K562 (cell line): Measurements from ENCODE around the gene CD4. TPM values are rescaled to one million over a fixed set of nuclear protein-coding genes. Genes with fewer than 3 reads are reported as not detected.

Source experiments
- CAMTA2 ChIP-seq: fragments of 250-450 bp; sonication (Bioruptor Pico); conservative IDR thresholded peaks from 2 replicates; pipeline ENCODE4 v1.5.1; 2022
- CREBBP ChIP-seq: IDR thresholded peaks from one replicate; pipeline ENCODE4 v1.6.1; 2012; ENCODE audit warnings: low read depth, mild to moderate bottlenecking, control low read depth, inconsistent platforms, low read length
- CTCF ChIP-seq, 3 experiments: IDR thresholded peaks in 2 of 3; conservative IDR thresholded peaks in 1 of 3; 2 replicates each; pipeline ENCODE4 v1.5.1; 2011 to 2012; ENCODE audit warnings: low read length in 3 of 3, mild to moderate bottlenecking in 3 of 3, control low read depth in 2 of 3, improper control_type of control experiment in 1 of 3, inconsistent platforms in 1 of 3, low read depth in 1 of 3, mixed read lengths in 1 of 3, moderate library complexity in 1 of 3; ENCODE audit not compliant: insufficient read depth in 2 of 3
- EGR1 ChIP-seq: fragments of 450-650 bp; conservative IDR thresholded peaks from 2 replicates; pipeline ENCODE4 v1.6.1; 2017; ENCODE audit warnings: mild to moderate bottlenecking
- EHMT2 ChIP-seq: fragments of 450-650 bp; IDR thresholded peaks from 2 replicates; pipeline ENCODE4 v1.6.1; 2018; ENCODE audit warnings: antibody characterized with exemption
- GABPB1 ChIP-seq: sonication (generic); formaldehyde crosslinking; IDR thresholded peaks from 2 replicates; pipeline ENCODE4 v1.8.0; 2022; ENCODE audit warnings: mild to moderate bottlenecking, missing genetic modification reagents
- HDAC6 ChIP-seq: IDR thresholded peaks from 2 replicates; pipeline ENCODE4 v1.6.1; 2012; ENCODE audit warnings: low read depth, mild to moderate bottlenecking, control low read depth, inconsistent platforms, low read length, moderate library complexity
- MCM3 ChIP-seq: fragments of 450-650 bp; IDR thresholded peaks from 2 replicates; pipeline ENCODE4 v1.6.1; 2016
- NFYB ChIP-seq: IDR thresholded peaks from 2 replicates; pipeline ENCODE4 v1.6.1; 2011; ENCODE audit warnings: mild to moderate bottlenecking, moderate library complexity; ENCODE audit not compliant: insufficient read length; ENCODE audit errors: extremely low read depth
- NONO ChIP-seq, 2 experiments: fragments of 200-400 bp in 1 of 2; fragments of 450-650 bp in 1 of 2; formaldehyde crosslinking in 1 of 2; IDR thresholded peaks; 2 replicates each; pipeline ENCODE4 v1.6.1; 2017; ENCODE audit warnings: low read depth in 2 of 2, mild to moderate bottlenecking in 2 of 2, moderate library complexity in 2 of 2, low read length in 1 of 2
- POLR2G ChIP-seq: fragments of 200-400 bp; formaldehyde crosslinking; IDR thresholded peaks from 2 replicates; pipeline ENCODE4 v1.6.1; 2017; ENCODE audit warnings: low read depth, mild to moderate bottlenecking, antibody characterized with exemption, low read length, moderate library complexity
- SMARCA4 ChIP-seq: fragments of 450-650 bp; IDR thresholded peaks from 2 replicates; pipeline ENCODE4 v1.6.1; 2016
- SREBF2 ChIP-seq: sonication (generic); formaldehyde crosslinking; IDR thresholded peaks from 2 replicates; pipeline ENCODE4 v1.4.0; 2020; ENCODE audit warnings: mild to moderate bottlenecking, missing genetic modification reagents
- STAG1 ChIP-seq: sonication (generic); formaldehyde crosslinking; IDR thresholded peaks from 2 replicates; pipeline ENCODE4 v1.5.0; 2020; ENCODE audit warnings: missing genetic modification reagents, borderline replicate concordance
- ZBTB12 ChIP-seq: fragments of 250-450 bp; sonication (Bioruptor Pico); IDR thresholded peaks from 2 replicates; pipeline ENCODE4 v1.4.0; 2020
- ZNF347 ChIP-seq: fragments of 450-650 bp; formaldehyde crosslinking; IDR thresholded peaks from 2 replicates; pipeline ENCODE4 v1.4.0; 2020; ENCODE audit warnings: low read depth, mild to moderate bottlenecking, moderate library complexity
- ZNF740 ChIP-seq, 3 experiments: fragments of 200-800 bp in 1 of 3; sonication (Bioruptor generic) in 1 of 3; sonication (generic) in 1 of 3; formaldehyde crosslinking in 1 of 3; IDR thresholded peaks; 2 replicates each; pipeline versions ENCODE4 v1.6.1 to v1.8.0; 2016 to 2022; ENCODE audit warnings: mild to moderate bottlenecking in 2 of 3, missing compliant biosample characterization in 2 of 3, missing genetic modification characterization in 2 of 3, missing genetic modification reagents in 1 of 3
- ZNF766 ChIP-seq: fragments of 200-800 bp; sonication (Bioruptor generic); conservative IDR thresholded peaks from 2 replicates; pipeline ENCODE4 v1.6.1; 2016; ENCODE audit warnings: missing genetic modification characterization, missing compliant biosample characterization
- polyA plus RNA-seq, 8 experiments: library from polyadenylated mRNA; depleted of rRNA in 4 of 8; stranded (reverse) in 5 of 8; unstranded in 3 of 8; fragments of >200 nt; fragmentation: Nextera tagmentation in 2 of 8; fragmentation: Illumina TruSeq in 1 of 8; extraction: Ambion mirVana in 2 of 8; extraction: Trizol in 1 of 8; gene quantifications; 2 replicates each; pipeline versions ENCODE4 v1.2.1 to v1.2.3, GENCODE V29; 2011 to 2014; ENCODE audit warnings: inconsistent platforms in 1 of 8, missing spikeins in 1 of 8
- total RNA-seq, 7 experiments: library from RNA; depleted of rRNA in 6 of 7; stranded (reverse); fragments of >200 nt in 6 of 7; fragmentation: Illumina TruSeq in 2 of 7; extraction: Trizol in 2 of 7; gene quantifications; 2 replicates each; pipeline versions ENCODE4 v1.2.1 to v1.2.3, GENCODE V29; 2011 to 2021; ENCODE audit warnings: low replicate concordance in 1 of 7
- TF ChIP-seq, protein P1 (sequence below): fragments of 250-450 bp; sonication (Bioruptor Pico); IDR thresholded peaks from 2 replicates; pipeline ENCODE4 v1.8.0; 2022; ENCODE audit warnings: moderate library complexity, mild to moderate bottlenecking, inconsistent platforms
- TF ChIP-seq, protein P2 (sequence below): IDR thresholded peaks from 2 replicates; pipeline ENCODE4 v1.6.1; 2011; ENCODE audit not compliant: insufficient read length; ENCODE audit errors: extremely low read depth
- TF ChIP-seq, protein P3 (sequence below): sonication (generic); formaldehyde crosslinking; IDR thresholded peaks from 2 replicates; pipeline ENCODE4 v1.9.0; 2022; ENCODE audit warnings: mild to moderate bottlenecking, missing genetic modification reagents

Gene CD4
- total and polyA plus RNA-seq, 9 of the 15 experiments (the other 6 are each of a cell fraction or from before 2014, with no cell fraction given): 0.06 to 0.27 (median 0.09) TPM; not detected in 5

GRCh38 chr12:6765634-6766581, 23.4 kb upstream of the CD4 start, which contains the start of gene PTMS (continued):
- TF ChIP-seq STAG1 (CRISPR knock-in tag) (no peak), ZBTB12 (no peak), EGR1 (peak; percentile 94), POLR2G (peak; percentile 78), HDAC6 (no peak), NONO (IDR thresholded peaks at IDR 0.05; ENCODE audit: low read depth in 2 of 2, low read length in 1 of 2) (peak; percentile 33 to 81; a peak in 3 of 4 replicates), CAMTA2 (CRISPR knock-in tag) (no peak), EHMT2 (no peak), SREBF2 (no peak), GABPB1 (CRISPR knock-in tag) (peak; percentile 6; the same call in 1 of the 2 replicates), CTCF (IDR thresholded peaks at IDR 0.05 in 2 of 3, conservative IDR thresholded peaks at IDR 0.05 in 1 of 3; ENCODE audit: insufficient read depth in 2 of 3, low read depth in 1 of 3, low read length in 3 of 3) (no peak), MCM3 (no peak), ZNF347 (no peak), ZNF766 (CRISPR knock-in tag) (0 out of 2 replicates have a peak, but pooled peaks have one; percentile 13), SMARCA4 (no peak), NFYB (no peak), ZNF740 (CRISPR knock-in tag; IDR thresholded peaks at IDR 0.05) (no peak), ZNF740 (tag; IDR thresholded peaks at IDR 0.05) (no peak), CREBBP (no peak)
- TF ChIP-seq, protein P1, sequence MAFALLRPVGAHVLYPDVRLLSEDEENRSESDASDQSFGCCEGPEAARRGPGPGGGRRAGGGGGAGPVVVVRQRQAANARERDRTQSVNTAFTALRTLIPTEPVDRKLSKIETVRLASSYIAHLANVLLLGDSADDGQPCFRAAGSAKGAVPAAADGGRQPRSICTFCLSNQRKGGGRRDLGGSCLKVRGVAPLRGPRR: no peak
- TF ChIP-seq, protein P2, sequence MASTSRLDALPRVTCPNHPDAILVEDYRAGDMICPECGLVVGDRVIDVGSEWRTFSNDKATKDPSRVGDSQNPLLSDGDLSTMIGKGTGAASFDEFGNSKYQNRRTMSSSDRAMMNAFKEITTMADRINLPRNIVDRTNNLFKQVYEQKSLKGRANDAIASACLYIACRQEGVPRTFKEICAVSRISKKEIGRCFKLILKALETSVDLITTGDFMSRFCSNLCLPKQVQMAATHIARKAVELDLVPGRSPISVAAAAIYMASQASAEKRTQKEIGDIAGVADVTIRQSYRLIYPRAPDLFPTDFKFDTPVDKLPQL: no peak
- TF ChIP-seq, protein P3, sequence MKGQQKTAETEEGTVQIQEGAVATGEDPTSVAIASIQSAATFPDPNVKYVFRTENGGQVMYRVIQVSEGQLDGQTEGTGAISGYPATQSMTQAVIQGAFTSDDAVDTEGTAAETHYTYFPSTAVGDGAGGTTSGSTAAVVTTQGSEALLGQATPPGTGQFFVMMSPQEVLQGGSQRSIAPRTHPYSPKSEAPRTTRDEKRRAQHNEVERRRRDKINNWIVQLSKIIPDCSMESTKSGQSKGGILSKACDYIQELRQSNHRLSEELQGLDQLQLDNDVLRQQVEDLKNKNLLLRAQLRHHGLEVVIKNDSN (CRISPR knock-in tag): no peak
